GM12878 (cell line): ENCODE data around the gene SASH1. TPM values are rescaled to one million over a fixed set of nuclear protein-coding genes. Genes with fewer than 3 reads are reported as not detected.

Experiments used
- ATAC-seq: fragments of 200-7000 bp; cut with Tn5 transposase; 3 replicates; pipeline ENCODE4 v1.9.1; 2020; ENCODE audit warnings: mild to moderate bottlenecking, moderate library complexity
- BruUV-seq: library from RNA; stranded (reverse); fragments of 400-500 nt; replicated peaks from 2 replicates; lab custom pipeline; 2021; lab: Mats Ljungman, UMichigan
- CTCF ChIA-PET: fragments of 300-600 bp; sonication (Branson Sonifier 250); formaldehyde crosslinking; extraction: SDS; loops from one replicate; lab custom pipeline; 2021; ENCODE audit warnings: inconsistent platforms; lab: Yijun Ruan, JAX
- POLR2A ChIA-PET: fragments of 350-600 bp; formaldehyde crosslinking; extraction: SDS; loops from one replicate; lab custom pipeline; 2021; ENCODE audit warnings: inconsistent platforms; lab: Charles Lee
- RAD21 ChIA-PET: fragments of 300-600 bp; sonication (Branson Sonifier 250); formaldehyde crosslinking; loops from one replicate; lab custom pipeline; 2023; ENCODE audit warnings: antibody characterized with exemption; ENCODE audit not compliant: unreplicated experiment; lab: Charles Lee
- SMC1A ChIA-PET: fragments of 300-600 bp; sonication (Branson Sonifier 250); formaldehyde crosslinking; loops from one replicate; lab custom pipeline; 2023; ENCODE audit not compliant: unreplicated experiment, uncharacterized antibody; lab: Charles Lee
- DNase-seq: peaks from one replicate; pipeline ENCODE4 v3.0.0-alpha.2; 2011; ENCODE audit warnings: low read depth, low spot score
- FAIRE-seq: peaks from 3 replicates; lab custom pipeline; 2011; peaks lifted over from hg19 to GRCh38; lab: Jason Lieb, UNC
- H2AFZ ChIP-seq: 2 replicates; pipeline ENCODE4 v1.6.0; 2011; ENCODE audit warnings: low read depth, low read length, control low read depth; ENCODE audit not compliant: control insufficient read depth
- H3K27ac ChIP-seq: 2 replicates; pipeline ENCODE4 v1.5.1; 2011; ENCODE audit warnings: control low read depth; ENCODE audit not compliant: control insufficient read depth, insufficient read depth
- H3K27me3 ChIP-seq, 2 experiments: replicated peaks in 1 of 2; 2 replicates each; pipeline versions ENCODE4 v1.6.0 to v1.6.1; 2011; ENCODE audit warnings: low read length in 1 of 2; ENCODE audit not compliant: control insufficient read depth in 2 of 2, insufficient read depth in 2 of 2
- H3K36me3 ChIP-seq, 2 experiments: 2 replicates each; pipeline ENCODE4 v1.5.1; 2011; ENCODE audit warnings: low read length in 1 of 2; ENCODE audit not compliant: control insufficient read depth in 2 of 2, insufficient read depth in 2 of 2
- H3K4me1 ChIP-seq: 2 replicates; pipeline ENCODE4 v1.6.1; 2011; ENCODE audit warnings: mild to moderate bottlenecking, low read length, moderate library complexity, mixed read lengths; ENCODE audit not compliant: control insufficient read depth, insufficient read depth
- H3K4me2 ChIP-seq: 2 replicates; pipeline ENCODE4 v1.6.0; 2011; ENCODE audit warnings: control low read depth; ENCODE audit not compliant: control insufficient read depth, insufficient read depth
- H3K4me3 ChIP-seq: fragments of 200-600 bp; sonication (generic); 2 replicates; pipeline ENCODE4 v1.5.1; 2016
- H3K79me2 ChIP-seq: 2 replicates; pipeline ENCODE4 v1.6.0; 2011; ENCODE audit warnings: low read length; ENCODE audit not compliant: control insufficient read depth, insufficient read depth
- H3K9ac ChIP-seq: 2 replicates; pipeline ENCODE4 v1.8.0; 2011; ENCODE audit warnings: low read length, control low read depth, mixed read lengths; ENCODE audit not compliant: control insufficient read depth, insufficient read depth
- H3K9me3 ChIP-seq: replicated peaks from 3 replicates; pipeline ENCODE4 v1.5.1; 2011; ENCODE audit warnings: mild to moderate bottlenecking, low read length; ENCODE audit not compliant: control insufficient read depth, insufficient read depth
- H4K20me1 ChIP-seq: 2 replicates; pipeline ENCODE4 v1.6.0; 2011; ENCODE audit not compliant: control insufficient read depth, insufficient read depth
- CBX5 ChIP-seq: sonication (generic); IDR thresholded peaks from 2 replicates; pipeline ENCODE4 v1.6.1; 2016; ENCODE audit warnings: low read depth, moderate library complexity, mild to moderate bottlenecking, inconsistent platforms
- CTCF ChIP-seq, 3 experiments: IDR thresholded peaks in 2 of 3; conservative IDR thresholded peaks in 1 of 3; 2 replicates each; pipeline ENCODE4 v1.5.1; 2011; ENCODE audit warnings: low read depth in 3 of 3, low read length in 3 of 3, mild to moderate bottlenecking in 3 of 3, control low read depth in 2 of 3, moderate library complexity in 2 of 3, inconsistent platforms in 1 of 3, mixed read lengths in 1 of 3; ENCODE audit not compliant: control insufficient read depth in 2 of 3, insufficient read depth in 1 of 3; ENCODE audit errors: extremely low read depth in 1 of 3
- ELK1 ChIP-seq: IDR thresholded peaks from 2 replicates; pipeline ENCODE4 v1.6.1; 2012; ENCODE audit warnings: low read depth, low read length, improper control_type of control experiment
- ESRRA ChIP-seq: IDR thresholded peaks from 2 replicates; pipeline ENCODE4 v1.6.1; 2012; ENCODE audit warnings: mild to moderate bottlenecking, low read length, improper control_type of control experiment
- HDGF ChIP-seq: fragments of 450-650 bp; IDR thresholded peaks from 2 replicates; pipeline ENCODE4 v1.6.1; 2016; ENCODE audit warnings: antibody characterized with exemption
- KDM1A ChIP-seq: fragments of 200-600 bp; sonication (generic); IDR thresholded peaks from 2 replicates; pipeline ENCODE4 v1.6.1; 2016; ENCODE audit warnings: borderline replicate concordance
- KLF5 ChIP-seq: fragments of 450-650 bp; IDR thresholded peaks from 2 replicates; pipeline ENCODE4 v1.6.1; 2014; ENCODE audit warnings: mild to moderate bottlenecking; ENCODE audit not compliant: partially characterized antibody
- MYC ChIP-seq: IDR thresholded peaks from 2 replicates; pipeline ENCODE4 v1.6.1; 2011; ENCODE audit warnings: mild to moderate bottlenecking, low read length, moderate library complexity, inconsistent platforms; ENCODE audit not compliant: insufficient read depth, insufficient replicate concordance, insufficient read length, severe bottlenecking
- PAX8 ChIP-seq: fragments of 450-650 bp; IDR thresholded peaks from 2 replicates; pipeline ENCODE4 v1.6.1; 2017; ENCODE audit warnings: mild to moderate bottlenecking, moderate library complexity
- POLR2A ChIP-seq: IDR thresholded peaks from 2 replicates; pipeline ENCODE4 v1.6.1; 2011; ENCODE audit warnings: low read depth, mild to moderate bottlenecking, low read length
- RFX5 ChIP-seq: IDR thresholded peaks from 2 replicates; pipeline ENCODE4 v1.6.1; 2011; ENCODE audit warnings: low read depth, low read length, improper control_type of control experiment
- TCF7 ChIP-seq: IDR thresholded peaks from 2 replicates; pipeline ENCODE4 v1.6.1; 2014; ENCODE audit warnings: antibody characterized with exemption, borderline replicate concordance
- WRNIP1 ChIP-seq: IDR thresholded peaks from 2 replicates; pipeline ENCODE4 v1.6.1; 2011; ENCODE audit warnings: low read depth, low read length, improper control_type of control experiment, borderline replicate concordance
- ZBTB40 ChIP-seq: fragments of 450-650 bp; IDR thresholded peaks from 2 replicates; pipeline ENCODE4 v1.6.1; 2016; ENCODE audit warnings: mild to moderate bottlenecking, moderate library complexity, borderline replicate concordance
- WGBS: methylation state at CpG from one replicate; pipeline ENCODE4 v1.1.6; 2016; ENCODE audit warnings: low lambda C conversion rate; ENCODE audit not compliant: insufficient replicate concordance, insufficient coverage; ENCODE audit errors: missing lambda C conversion rate; 5-methylcytosine and 5-hydroxymethylcytosine counted together
- in situ Hi-C: fragments of 300-500 bp; cut with MboI; formaldehyde crosslinking; loops from 9 replicates; pipeline ENCODE4 v1.14.3; 2018; ENCODE audit warnings: mixed read lengths
- intact Hi-C: fragments of 100-400 bp; cut with micrococcal nuclease; formaldehyde crosslinking; loops from one replicate; pipeline ENCODE4 v1.14.2; 2022; ENCODE audit not compliant: unreplicated experiment
- polyA plus RNA-seq, 11 experiments: library from polyadenylated mRNA; depleted of rRNA in 4 of 11; unstranded in 6 of 11; stranded (reverse) in 5 of 11; fragments of >200 nt; fragmentation: Nextera tagmentation in 4 of 11; fragmentation: Illumina TruSeq in 1 of 11; extraction: Ambion mirVana in 4 of 11; extraction: Trizol in 1 of 11; gene quantifications; 1 replicate in 1 of 11; 2 replicates in 10 of 11; pipeline versions ENCODE4 v1.2.1 to v1.2.3, GENCODE V29; 2011 to 2016; ENCODE audit warnings: inconsistent platforms in 2 of 11, missing spikeins in 2 of 11, low read depth in 1 of 11
- total RNA-seq, 4 experiments: library from RNA; depleted of rRNA in 3 of 4; stranded (reverse); fragments of >200 nt in 3 of 4; fragmentation: Illumina TruSeq in 1 of 4; extraction: Trizol in 1 of 4; gene quantifications; 2 replicates each; pipeline versions ENCODE4 v1.2.1 to v1.2.3, GENCODE V29; 2013 to 2021

Gene SASH1
- total and polyA plus RNA-seq, 10 of the 15 experiments (the other 5 are each of a cell fraction or from before 2014, with no cell fraction given): 0.01 to 0.73 (median 0.14) TPM; not detected in 4

- TF ChIP-seq CTCF (IDR thresholded peaks at IDR 0.05 in 2 of 3, conservative IDR thresholded peaks at IDR 0.05 in 1 of 3; ENCODE audit: control insufficient read depth in 2 of 3, extremely low read depth in 1 of 3, insufficient read depth in 1 of 3, low read depth in 3 of 3, low read length in 3 of 3) (peak; percentile 89 to 95 (median 92)), MYC (no peak), HDGF (no peak)
Measured at GRCh38 chr6:148559848-148560433, 217.3 kb downstream of the SASH1 start (continued).

GRCh38 chr6:148561629-148562028, 219.0 kb downstream of the SASH1 start:
- RAD21 ChIA-PET: interaction anchor here (1.0 kb wide), 1 partner anchor 16 kb away, joined by 3 read pairs; no protein-coding TSS in a partner anchor
- BruUV-seq: no TSS peak

More at GRCh38 chr6:148561629-148562028, 219.0 kb downstream of the SASH1 start:
- FAIRE-seq: no peak
- Histone ChIP-seq H2AFZ (no peak overlapping the region), H3K4me2 (no peak overlapping the region), H4K20me1 (no peaks in the 10 kb centered on the region), H3K36me3 (no peaks in the 10 kb centered on the region), H3K27ac (no peak overlapping the region), H3K4me1 (no peaks in the 10 kb centered on the region; the same call in 1 of the 2 replicates), H3K27me3 (peaks cover 0 to 4% of the 10 kb centered on the region in 2 experiments; a peak in 1 of 4 replicates), H3K9me3 (no peaks in the 10 kb centered on the region; the same call in 2 of the 3 replicates), H3K79me2 (no peaks in the 10 kb centered on the region), H3K9ac (no peak overlapping the region), H3K4me3 (no peak overlapping the region)
- in situ Hi-C loops: no loop called here
- intact Hi-C loops: loop anchor here (5.0 kb wide), 2 partner anchors 141 to 461 kb away; no protein-coding TSS in a partner anchor
- no peak for ATAC-seq
- ChIA-PET POLR2A (no interaction called here), CTCF (interaction anchor here (0.6 to 2.8 kb wide), 2 partner anchors 16 to 726 kb away, joined by 3 to 20 read pairs; no protein-coding TSS in a partner anchor), SMC1A (interaction anchor here (1.0 to 1.8 kb wide), 2 partner anchors 412 to 534 kb away, joined by 3 to 5 read pairs; no protein-coding TSS in a partner anchor)
- DNase-seq: no peak
- TF ChIP-seq RFX5 (no peak), WRNIP1 (no peak), CBX5 (no peak), MYC (no peak), PAX8 (no peak), ESRRA (no peak), POLR2A (no peak), KDM1A (no peak), ZBTB40 (no peak), TCF7 (no peak), ELK1 (no peak), HDGF (no peak), KLF5 (no peak)
- 59% methylated on average over 5 of the region's 6 CpGs for WGBS
